A549 (cell line): ENCODE measurements around the gene CDCA7L. TPM values are rescaled to one million over a fixed set of nuclear protein-coding genes. Genes with fewer than 3 reads are reported as not detected.

ENCODE experiments used
- ATAC-seq, 2 experiments: fragments of 200-7000 bp in 1 of 2; fragments of >200 bp in 1 of 2; cut with Nextera tagmentation in 1 of 2; cut with Tn5 transposase in 1 of 2; 3 replicates each; pipeline versions ENCODE4 v1.8.0 to v1.9.1; 2018 to 2020; ENCODE audit warnings: mild to moderate bottlenecking in 1 of 2, moderate library complexity in 1 of 2
- CTCF ChIA-PET: fragments of 300-600 bp; sonication (Branson Sonifier 250); formaldehyde crosslinking; extraction: SDS; loops from one replicate; lab custom pipeline; 2021; ENCODE audit warnings: antibody characterized with exemption, inconsistent platforms; lab: Yijun Ruan, JAX
- POLR2A ChIA-PET: fragments of 350-600 bp; formaldehyde crosslinking; extraction: SDS; loops from one replicate; lab custom pipeline; 2021; ENCODE audit warnings: antibody characterized with exemption, inconsistent platforms; lab: Yijun Ruan, JAX
- DNase-seq, 2 experiments: peaks; one replicate each; pipeline versions ENCODE4 v3.0.0 to v3.0.0-alpha.2; 2011 to 2016; ENCODE audit warnings: low read depth in 1 of 2, low spot score in 1 of 2
- FAIRE-seq: peaks from 2 replicates; lab custom pipeline; 2011; peaks lifted over from hg19 to GRCh38; lab: Jason Lieb, UNC
- H3K27ac ChIP-seq, 2 experiments: fragments of >200 bp; sonication (Bioruptor Twin); formaldehyde crosslinking; 3 replicates each; pipeline ENCODE4 v1.5.1; 2016 to 2017
- H3K4me1 ChIP-seq: fragments of >200 bp; sonication (Bioruptor Twin); formaldehyde crosslinking; 3 replicates; pipeline ENCODE4 v1.6.1; 2016
- H3K4me2 ChIP-seq: fragments of >200 bp; sonication (Bioruptor Twin); formaldehyde crosslinking; 3 replicates; pipeline ENCODE4 v1.6.1; 2016
- H3K4me3 ChIP-seq: fragments of >200 bp; sonication (Bioruptor Twin); formaldehyde crosslinking; 3 replicates; pipeline ENCODE4 v1.5.1; 2016
- H3K9me3 ChIP-seq: fragments of >200 bp; sonication (Bioruptor Twin); formaldehyde crosslinking; 3 replicates; pipeline ENCODE4 v1.6.1; 2016
- CBX8 ChIP-seq: fragments of 200-600 bp; sonication (generic); IDR thresholded peaks from 2 replicates; pipeline ENCODE4 v1.6.1; 2016
- EHF ChIP-seq: fragments of 250-450 bp; sonication (Bioruptor Pico); IDR thresholded peaks from 2 replicates; pipeline ENCODE4 v1.5.0; 2020; ENCODE audit warnings: mild to moderate bottlenecking
- EHMT2 ChIP-seq: fragments of 200-600 bp; sonication (generic); IDR thresholded peaks from 2 replicates; pipeline ENCODE4 v1.6.1; 2016; ENCODE audit warnings: antibody characterized with exemption, low read depth, mild to moderate bottlenecking, moderate library complexity
- FOSL2 ChIP-seq, 2 experiments: fragments of 450-650 bp in 1 of 2; fragments of >200 bp in 1 of 2; sonication (Bioruptor Twin) in 1 of 2; formaldehyde crosslinking; IDR thresholded peaks; 2 replicates each; pipeline versions ENCODE4 v1.5.0 to v1.6.1; 2016 to 2020; ENCODE audit warnings: mild to moderate bottlenecking in 1 of 2, moderate library complexity in 1 of 2
- HDAC2 ChIP-seq: fragments of 200-600 bp; sonication (generic); IDR thresholded peaks from 2 replicates; pipeline ENCODE4 v1.6.1; 2016
- HEYL ChIP-seq: fragments of 250-450 bp; sonication (Bioruptor Pico); IDR thresholded peaks from 2 replicates; pipeline ENCODE4 v1.8.0; 2021; ENCODE audit warnings: mild to moderate bottlenecking, moderate library complexity
- HOXA7 ChIP-seq: fragments of 250-450 bp; sonication (Bioruptor Pico); IDR thresholded peaks from 2 replicates; pipeline ENCODE4 v1.5.0; 2020; ENCODE audit warnings: mild to moderate bottlenecking, moderate library complexity
- HOXB5 ChIP-seq: fragments of 250-450 bp; sonication (Bioruptor Pico); IDR thresholded peaks from 2 replicates; pipeline ENCODE4 v1.5.0; 2020; ENCODE audit warnings: mild to moderate bottlenecking, moderate library complexity
- JUNB ChIP-seq: fragments of >200 bp; sonication (Bioruptor Twin); formaldehyde crosslinking; IDR thresholded peaks from 2 replicates; pipeline ENCODE4 v1.6.1; 2016
- KDM1A ChIP-seq: fragments of 200-600 bp; sonication (generic); IDR thresholded peaks from 2 replicates; pipeline ENCODE4 v1.6.1; 2016; ENCODE audit warnings: low read depth, mild to moderate bottlenecking
- KDM5A ChIP-seq: fragments of 200-600 bp; sonication (generic); IDR thresholded peaks from 2 replicates; pipeline ENCODE4 v1.6.1; 2016; ENCODE audit warnings: antibody characterized with exemption, mild to moderate bottlenecking
- MAFK ChIP-seq: fragments of 450-650 bp; IDR thresholded peaks from 2 replicates; pipeline ENCODE4 v1.6.1; 2014; ENCODE audit not compliant: partially characterized antibody
- MYC ChIP-seq: IDR thresholded peaks from 2 replicates; pipeline ENCODE4 v1.6.1; 2012; ENCODE audit warnings: mild to moderate bottlenecking, inconsistent platforms, low read length, improper control_type of control experiment, borderline replicate concordance
- NFE2L2 ChIP-seq: fragments of 150-350 bp; conservative IDR thresholded peaks from 2 replicates; pipeline ENCODE4 v1.6.1; 2014; ENCODE audit warnings: low read length
- POLR2A ChIP-seq: IDR thresholded peaks from 2 replicates; pipeline ENCODE4 v1.6.1; 2012; ENCODE audit warnings: mild to moderate bottlenecking, low read length
- POLR2AphosphoS2 ChIP-seq: conservative IDR thresholded peaks from 2 replicates; pipeline ENCODE4 v1.6.1; 2012; ENCODE audit warnings: low read length, improper control_type of control experiment, inconsistent platforms
- RAD21 ChIP-seq, 2 experiments: fragments of >200 bp in 1 of 2; sonication (Bioruptor Twin) in 1 of 2; formaldehyde crosslinking in 1 of 2; IDR thresholded peaks in 1 of 2; conservative IDR thresholded peaks in 1 of 2; 2 replicates in 1 of 2; 3 replicates in 1 of 2; pipeline ENCODE4 v1.6.1; 2012 to 2018; ENCODE audit warnings: inconsistent platforms in 1 of 2
- RFX5 ChIP-seq: fragments of 450-650 bp; IDR thresholded peaks from 2 replicates; pipeline ENCODE4 v1.7.1; 2014; ENCODE audit warnings: antibody characterized with exemption, mild to moderate bottlenecking, moderate library complexity
- SMC3 ChIP-seq: fragments of >200 bp; sonication (Bioruptor Twin); formaldehyde crosslinking; IDR thresholded peaks from 3 replicates; pipeline ENCODE4 v1.6.1; 2018; ENCODE audit warnings: inconsistent platforms
- SREBF2 ChIP-seq: fragments of 450-650 bp; IDR thresholded peaks from 2 replicates; pipeline ENCODE4 v1.6.1; 2014; ENCODE audit warnings: mild to moderate bottlenecking, moderate library complexity
- TFCP2L1 ChIP-seq: fragments of 250-450 bp; sonication (Bioruptor Pico); IDR thresholded peaks from 2 replicates; pipeline ENCODE4 v1.5.0; 2021; ENCODE audit warnings: mild to moderate bottlenecking
- TP53 ChIP-seq: fragments of 250-450 bp; sonication (Bioruptor Pico); IDR thresholded peaks from 2 replicates; pipeline ENCODE4 v1.5.0; 2021; ENCODE audit warnings: mild to moderate bottlenecking, moderate library complexity
- ZC3H11A ChIP-seq: fragments of 450-650 bp; IDR thresholded peaks from 2 replicates; pipeline ENCODE4 v1.6.1; 2014; ENCODE audit warnings: antibody characterized with exemption, mild to moderate bottlenecking
- ZSCAN20 ChIP-seq: fragments of 250-450 bp; sonication (Bioruptor Pico); IDR thresholded peaks from 2 replicates; pipeline ENCODE4 v1.8.0; 2022; ENCODE audit warnings: mild to moderate bottlenecking, moderate library complexity
- WGBS: methylation state at CpG from one replicate; pipeline ENCODE4 v1.1.6; 2017; ENCODE audit errors: missing lambda C conversion rate; 5-methylcytosine and 5-hydroxymethylcytosine counted together
- polyA plus RNA-seq, 4 experiments: library from polyadenylated mRNA; depleted of rRNA in 3 of 4; stranded (reverse); fragments of >200 nt; fragmentation: RNase III in 1 of 4; extraction: RNeasy Plus Mini Kit Qiagen cat#74134 plus additional on column Dnase treatment in 1 of 4; gene quantifications; 2 replicates in 3 of 4; 3 replicates in 1 of 4; pipeline ENCODE4 v1.2.3, GENCODE V29; 2011 to 2017
- TF ChIP-seq, protein P1 (sequence below): fragments of 150-350 bp; IDR thresholded peaks from 2 replicates; pipeline ENCODE4 v1.6.1; 2014; ENCODE audit warnings: low read depth, mild to moderate bottlenecking, low read length
- TF ChIP-seq, protein P2 (sequence below): IDR thresholded peaks from 2 replicates; pipeline ENCODE4 v1.6.1; 2012
- TF ChIP-seq, protein P3 (sequence below): fragments of >200 bp; sonication (Bioruptor Twin); formaldehyde crosslinking; IDR thresholded peaks from 3 replicates; pipeline ENCODE4 v1.6.1; 2016
- TF ChIP-seq, protein P4 (sequence below): fragments of 250-450 bp; sonication (Bioruptor Pico); IDR thresholded peaks from 2 replicates; pipeline ENCODE4 v1.5.0; 2021; ENCODE audit warnings: mild to moderate bottlenecking, moderate library complexity, borderline replicate concordance
- TF ChIP-seq, protein P5 (sequence below): fragments of 450-650 bp; IDR thresholded peaks from 2 replicates; pipeline ENCODE4 v1.6.1; 2014; ENCODE audit warnings: antibody characterized with exemption

Gene CDCA7L
- polyA plus RNA-seq, 2 of the 4 experiments (the other 2 are of a cell fraction): 20.8 to 27.8 TPM

DNA sequence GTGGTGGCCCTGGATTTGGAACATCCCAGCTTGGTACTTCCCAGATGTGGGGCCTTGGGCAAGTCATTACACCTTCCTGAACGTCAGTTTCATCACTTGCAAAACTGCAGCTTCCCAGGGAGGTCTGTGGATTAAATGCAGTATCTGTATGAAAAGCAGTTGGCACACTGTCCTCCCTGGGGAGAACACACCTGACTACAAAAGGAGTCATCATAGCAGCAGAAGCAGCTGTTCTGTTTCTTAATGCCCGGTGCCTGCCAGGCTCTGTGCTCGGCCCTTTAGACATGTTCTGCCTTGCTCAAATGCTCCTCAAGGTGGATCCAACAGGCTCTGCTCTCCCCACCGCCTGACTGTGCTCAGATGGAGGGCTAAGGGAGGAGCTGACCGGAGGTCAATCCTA is 31.0 kb downstream of the CDCA7L start:
- no peaks in the 10 kb centered on the region for H3K9me3 ChIP-seq
- CTCF ChIA-PET: interaction anchor here (1.2 to 2.0 kb wide), 2 partner anchors 9 to 86 kb away, joined by 4 read pairs; no protein-coding TSS in a partner anchor
- WGBS: 60% methylated on average over 5 of the region's 5 CpGs
- TF ChIP-seq KDM5A: no peak
- TF ChIP-seq HEYL (CRISPR knock-in tag): no peak
- no peak for TF ChIP-seq NFE2L2
- TF ChIP-seq KDM1A: no peak
- TF ChIP-seq, protein P1, sequence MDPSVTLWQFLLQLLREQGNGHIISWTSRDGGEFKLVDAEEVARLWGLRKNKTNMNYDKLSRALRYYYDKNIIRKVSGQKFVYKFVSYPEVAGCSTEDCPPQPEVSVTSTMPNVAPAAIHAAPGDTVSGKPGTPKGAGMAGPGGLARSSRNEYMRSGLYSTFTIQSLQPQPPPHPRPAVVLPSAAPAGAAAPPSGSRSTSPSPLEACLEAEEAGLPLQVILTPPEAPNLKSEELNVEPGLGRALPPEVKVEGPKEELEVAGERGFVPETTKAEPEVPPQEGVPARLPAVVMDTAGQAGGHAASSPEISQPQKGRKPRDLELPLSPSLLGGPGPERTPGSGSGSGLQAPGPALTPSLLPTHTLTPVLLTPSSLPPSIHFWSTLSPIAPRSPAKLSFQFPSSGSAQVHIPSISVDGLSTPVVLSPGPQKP: no peak
- no peak for TF ChIP-seq EHF
- TF ChIP-seq, all 56 proteins: peak for 0
- FAIRE-seq (no peak), DNase-seq (no peak), ATAC-seq (no peak)
- Histone ChIP-seq H3K4me1 (no peaks in the 10 kb centered on the region), H3K4me2 (no peak overlapping the region), H3K4me3 (no peak overlapping the region), H3K27ac (no peak overlapping the region)
- POLR2A ChIA-PET: no interaction called here

DNA sequence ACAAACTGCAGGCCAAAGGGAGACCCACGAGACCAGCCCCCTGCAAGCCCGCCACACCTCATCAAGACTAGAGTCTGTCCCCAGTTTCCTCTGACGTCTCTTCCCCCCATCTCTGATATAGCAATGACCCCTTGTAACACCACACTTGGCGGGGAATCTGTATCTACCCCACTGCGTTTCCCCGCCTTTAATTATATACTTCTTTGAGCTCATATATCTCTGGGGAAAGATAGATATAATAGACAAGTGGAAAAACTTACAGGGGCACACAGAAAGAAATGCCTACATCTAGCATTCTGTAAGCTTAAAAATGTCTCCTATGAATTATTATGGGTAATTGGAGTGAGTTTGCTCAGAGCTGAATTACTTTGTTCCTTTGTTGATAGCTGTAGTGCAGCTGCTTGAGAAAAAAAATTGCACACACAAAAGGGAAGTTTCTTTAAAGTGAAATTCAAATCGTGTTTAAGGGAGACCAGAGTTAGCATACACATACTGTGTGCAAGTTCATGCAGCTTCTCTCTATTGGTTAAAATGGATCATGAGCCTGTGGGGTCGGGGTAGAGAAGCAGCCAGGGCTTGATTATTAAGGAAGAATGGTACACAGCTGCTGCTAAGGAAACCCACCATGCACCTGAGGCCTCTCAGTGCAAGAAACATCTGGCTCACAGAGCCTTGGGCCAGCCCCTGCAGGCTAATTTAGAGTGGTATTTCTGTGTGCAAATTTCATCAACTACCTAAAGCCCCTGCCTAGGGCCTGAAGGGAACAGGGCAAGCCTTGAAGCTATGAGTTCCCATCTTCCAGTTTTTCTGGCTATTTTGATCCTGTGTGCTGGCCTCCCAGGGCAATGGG is 32.5 kb downstream of the CDCA7L start:
- Histone ChIP-seq H3K4me3 (no peak overlapping the region), H3K27ac (no peak overlapping the region), H3K9me3 (no peaks in the 10 kb centered on the region), H3K4me2 (no peak overlapping the region), H3K4me1 (no peaks in the 10 kb centered on the region)
- POLR2A ChIA-PET: no interaction called here
- ATAC-seq (no peak), DNase-seq (no peak), FAIRE-seq (no peak)
- 62% methylated on average over 8 of the region's 8 CpGs for WGBS
- CTCF ChIA-PET: interaction anchor here (0.6 kb wide), 1 partner anchor 54 kb away, joined by 3 read pairs; no protein-coding TSS in a partner anchor
- TF ChIP-seq MYC (no peak), TP53 (CRISPR knock-in tag) (no peak), TFCP2L1 (CRISPR knock-in tag) (no peak), POLR2A (no peak), SMC3 (no peak), FOSL2 (IDR thresholded peaks at IDR 0.05) (no peak), FOSL2 (CRISPR knock-in tag; IDR thresholded peaks at IDR 0.05) (no peak), POLR2AphosphoS2 (no peak), ZSCAN20 (CRISPR knock-in tag) (no peak), ZC3H11A (no peak), EHMT2 (no peak), RFX5 (no peak), HOXB5 (CRISPR knock-in tag) (no peak), MAFK (no peak), HOXA7 (no peak), CBX8 (no peak), JUNB (no peak)
- TF ChIP-seq, protein P2, sequence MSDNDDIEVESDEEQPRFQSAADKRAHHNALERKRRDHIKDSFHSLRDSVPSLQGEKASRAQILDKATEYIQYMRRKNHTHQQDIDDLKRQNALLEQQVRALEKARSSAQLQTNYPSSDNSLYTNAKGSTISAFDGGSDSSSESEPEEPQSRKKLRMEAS: no peak
- TF ChIP-seq, protein P3, sequence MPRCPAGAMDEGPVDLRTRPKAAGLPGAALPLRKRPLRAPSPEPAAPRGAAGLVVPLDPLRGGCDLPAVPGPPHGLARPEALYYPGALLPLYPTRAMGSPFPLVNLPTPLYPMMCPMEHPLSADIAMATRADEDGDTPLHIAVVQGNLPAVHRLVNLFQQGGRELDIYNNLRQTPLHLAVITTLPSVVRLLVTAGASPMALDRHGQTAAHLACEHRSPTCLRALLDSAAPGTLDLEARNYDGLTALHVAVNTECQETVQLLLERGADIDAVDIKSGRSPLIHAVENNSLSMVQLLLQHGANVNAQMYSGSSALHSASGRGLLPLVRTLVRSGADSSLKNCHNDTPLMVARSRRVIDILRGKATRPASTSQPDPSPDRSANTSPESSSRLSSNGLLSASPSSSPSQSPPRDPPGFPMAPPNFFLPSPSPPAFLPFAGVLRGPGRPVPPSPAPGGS: no peak
- TF ChIP-seq, all 56 proteins: peak for 0

DNA sequence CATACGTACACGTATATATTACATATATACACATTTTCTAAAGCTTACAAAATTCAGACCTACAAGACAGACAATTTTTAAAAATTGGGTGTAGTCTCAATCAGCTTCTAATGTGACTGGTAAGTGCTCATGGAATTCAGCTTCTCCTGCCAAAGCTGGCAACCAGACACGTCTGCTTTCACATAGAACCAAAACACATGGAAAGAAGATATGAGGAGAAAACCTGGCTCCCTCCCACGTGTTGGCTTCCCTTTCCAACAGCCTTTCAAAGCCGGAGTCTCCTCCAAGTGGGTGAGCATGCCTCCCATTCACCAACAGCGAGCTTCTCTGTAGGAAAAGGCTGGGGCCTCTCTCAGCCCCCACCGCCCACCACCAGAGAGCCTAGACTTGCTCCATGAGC is 33.4 kb downstream of the CDCA7L start:
- Histone ChIP-seq H3K9me3 (no peaks in the 10 kb centered on the region), H3K27ac (no peak overlapping the region), H3K4me1 (no peaks in the 10 kb centered on the region), H3K4me2 (no peak overlapping the region), H3K4me3 (no peak overlapping the region)
- ChIA-PET POLR2A (no interaction called here), CTCF (no interaction called here)
- ATAC-seq (no peak), DNase-seq (no peak), FAIRE-seq (no peak)
- WGBS: 67% methylated on average over 7 of the region's 7 CpGs
- TF ChIP-seq, protein P4, sequence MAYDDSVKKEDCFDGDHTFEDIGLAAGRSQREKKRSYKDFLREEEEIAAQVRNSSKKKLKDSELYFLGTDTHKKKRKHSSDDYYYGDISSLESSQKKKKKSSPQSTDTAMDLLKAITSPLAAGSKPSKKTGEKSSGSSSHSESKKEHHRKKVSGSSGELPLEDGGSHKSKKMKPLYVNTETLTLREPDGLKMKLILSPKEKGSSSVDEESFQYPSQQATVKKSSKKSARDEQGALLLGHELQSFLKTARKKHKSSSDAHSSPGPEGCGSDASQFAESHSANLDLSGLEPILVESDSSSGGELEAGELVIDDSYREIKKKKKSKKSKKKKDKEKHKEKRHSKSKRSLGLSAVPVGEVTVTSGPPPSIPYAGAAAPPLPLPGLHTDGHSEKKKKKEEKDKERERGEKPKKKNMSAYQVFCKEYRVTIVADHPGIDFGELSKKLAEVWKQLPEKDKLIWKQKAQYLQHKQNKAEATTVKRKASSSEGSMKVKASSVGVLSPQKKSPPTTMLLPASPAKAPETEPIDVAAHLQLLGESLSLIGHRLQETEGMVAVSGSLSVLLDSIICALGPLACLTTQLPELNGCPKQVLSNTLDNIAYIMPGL (CRISPR knock-in tag): no peak
- TF ChIP-seq HDAC2: no peak
- TF ChIP-seq RAD21 (conservative IDR thresholded peaks at IDR 0.05 in 1 of 2, IDR thresholded peaks at IDR 0.05 in 1 of 2): no peak
- no peak for TF ChIP-seq ZSCAN20 (CRISPR knock-in tag)
- no peak for TF ChIP-seq HOXA7
- TF ChIP-seq ZC3H11A: no peak
- no peak for TF ChIP-seq POLR2A
- TF ChIP-seq KDM1A: no peak
- no peak for TF ChIP-seq HEYL (CRISPR knock-in tag)
- TF ChIP-seq NFE2L2: no peak
- TF ChIP-seq POLR2AphosphoS2: no peak
- TF ChIP-seq, protein P5, sequence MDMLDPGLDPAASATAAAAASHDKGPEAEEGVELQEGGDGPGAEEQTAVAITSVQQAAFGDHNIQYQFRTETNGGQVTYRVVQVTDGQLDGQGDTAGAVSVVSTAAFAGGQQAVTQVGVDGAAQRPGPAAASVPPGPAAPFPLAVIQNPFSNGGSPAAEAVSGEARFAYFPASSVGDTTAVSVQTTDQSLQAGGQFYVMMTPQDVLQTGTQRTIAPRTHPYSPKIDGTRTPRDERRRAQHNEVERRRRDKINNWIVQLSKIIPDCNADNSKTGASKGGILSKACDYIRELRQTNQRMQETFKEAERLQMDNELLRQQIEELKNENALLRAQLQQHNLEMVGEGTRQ: no peak
- TF ChIP-seq SREBF2: no peak
